GM23338 (cell line): ENCODE data around the gene ZNF200. TPM values are rescaled to one million over a fixed set of nuclear protein-coding genes. Genes with fewer than 3 reads are reported as not detected.

Experiments
- ATAC-seq: fragments of 200-7000 bp; cut with Tn5 transposase; 3 replicates; pipeline ENCODE4 v1.9.1; 2020
- DNase-seq: peaks from one replicate; pipeline ENCODE4 v3.0.0-alpha.2; 2015; ENCODE audit warnings: low spot score
- H2AFZ ChIP-seq: fragments of 200-600 bp; sonication (generic); 2 replicates; pipeline ENCODE4 v1.8.0; 2016; ENCODE audit warnings: antibody characterized with exemption, mild to moderate bottlenecking, moderate library complexity
- H3F3A ChIP-seq: fragments of 200-600 bp; sonication (generic); replicated peaks from 2 replicates; pipeline ENCODE4 v1.8.0; 2017; ENCODE audit warnings: antibody characterized with exemption, mixed run types, low read depth
- H3K27ac ChIP-seq: fragments of 200-600 bp; sonication (generic); 2 replicates; pipeline ENCODE4 v1.6.1; 2016; ENCODE audit warnings: low read depth
- H3K27me3 ChIP-seq: fragments of 200-600 bp; sonication (generic); 2 replicates; pipeline ENCODE4 v1.8.0; 2016; ENCODE audit warnings: mild to moderate bottlenecking, mixed run types, moderate library complexity; ENCODE audit not compliant: insufficient read depth
- H3K36me3 ChIP-seq: fragments of 200-600 bp; sonication (generic); 2 replicates; pipeline ENCODE4 v1.8.0; 2016; ENCODE audit warnings: mild to moderate bottlenecking; ENCODE audit not compliant: insufficient read depth
- H3K4me1 ChIP-seq: fragments of 200-600 bp; sonication (generic); 2 replicates; pipeline ENCODE4 v1.8.0; 2016; ENCODE audit warnings: mild to moderate bottlenecking, moderate library complexity; ENCODE audit not compliant: insufficient read depth
- H3K4me2 ChIP-seq: fragments of 200-600 bp; sonication (generic); 2 replicates; pipeline ENCODE4 v1.7.1; 2017; ENCODE audit warnings: mixed run types
- H3K4me3 ChIP-seq: fragments of 200-600 bp; sonication (generic); 2 replicates; pipeline ENCODE4 v1.6.1; 2016; ENCODE audit warnings: mixed run types
- H3K79me2 ChIP-seq: fragments of 200-600 bp; sonication (generic); replicated peaks from 2 replicates; pipeline ENCODE4 v1.8.0; 2017; ENCODE audit warnings: mild to moderate bottlenecking; ENCODE audit not compliant: insufficient read depth
- H3K9me2 ChIP-seq: fragments of 200-600 bp; sonication (generic); 2 replicates; pipeline ENCODE4 v1.8.0; 2017; ENCODE audit not compliant: insufficient read depth
- H4K20me1 ChIP-seq: fragments of 200-600 bp; sonication (generic); replicated peaks from 2 replicates; pipeline ENCODE4 v1.8.0; 2017; ENCODE audit warnings: mild to moderate bottlenecking; ENCODE audit not compliant: insufficient read depth
- H3K27ac Mint-ChIP-seq: 2 replicates; pipeline ENCODE4 v1.8.0; 2020; ENCODE audit warnings: inconsistent platforms, mild to moderate bottlenecking, moderate library complexity, mixed read lengths
- H3K27me3 Mint-ChIP-seq: 3 replicates; pipeline ENCODE4 v1.8.0; 2022; ENCODE audit warnings: low read depth, mild to moderate bottlenecking, moderate library complexity, mixed read lengths, inconsistent platforms; ENCODE audit not compliant: insufficient read depth, poor library complexity
- H3K36me3 Mint-ChIP-seq: 3 replicates; pipeline ENCODE4 v1.8.0; 2021; ENCODE audit warnings: low read depth, mild to moderate bottlenecking, inconsistent platforms, moderate library complexity, mixed read lengths
- H3K4me1 Mint-ChIP-seq: 3 replicates; pipeline ENCODE4 v1.8.0; 2020; ENCODE audit warnings: mild to moderate bottlenecking, inconsistent platforms, mixed read lengths
- H3K4me3 Mint-ChIP-seq: 3 replicates; pipeline ENCODE4 v1.8.0; 2021; ENCODE audit warnings: moderate library complexity, mild to moderate bottlenecking, inconsistent platforms, mixed read lengths
- H3K9me3 Mint-ChIP-seq: 3 replicates; pipeline ENCODE4 v1.8.0; 2020; ENCODE audit warnings: moderate library complexity, mild to moderate bottlenecking, inconsistent platforms, mixed read lengths
- CREB1 ChIP-seq: fragments of 250-450 bp; sonication (Bioruptor Pico); IDR thresholded peaks from 2 replicates; pipeline ENCODE4 v1.5.0; 2020; ENCODE audit warnings: low read depth, mild to moderate bottlenecking, moderate library complexity
- CTCF ChIP-seq, 2 experiments: fragments of 200-600 bp in 1 of 2; sonication (generic) in 1 of 2; conservative IDR thresholded peaks; 2 replicates each; pipeline versions ENCODE4 v1.5.1 to v1.6.1; 2016 to 2017; ENCODE audit warnings: antibody characterized with exemption in 2 of 2, low read depth in 2 of 2, mild to moderate bottlenecking in 2 of 2, moderate library complexity in 1 of 2
- EZH2 ChIP-seq: fragments of 200-600 bp; sonication (generic); IDR thresholded peaks from one replicate; pipeline ENCODE4 v1.8.0; 2017; ENCODE audit warnings: antibody characterized with exemption, mild to moderate bottlenecking, low read depth; ENCODE audit not compliant: unreplicated experiment
- EZH2phosphoT487 ChIP-seq: fragments of 200-600 bp; sonication (generic); IDR thresholded peaks from one replicate; pipeline ENCODE4 v1.8.1; 2018; ENCODE audit warnings: antibody characterized with exemption; ENCODE audit not compliant: unreplicated experiment
- NANOG ChIP-seq: IDR thresholded peaks from 2 replicates; pipeline ENCODE4 v1.6.1; 2016; ENCODE audit warnings: antibody characterized with exemption, borderline replicate concordance
- REST ChIP-seq: IDR thresholded peaks from one replicate; pipeline ENCODE4 v1.6.1; 2018; ENCODE audit warnings: antibody characterized with exemption; ENCODE audit not compliant: unreplicated experiment
- STAT1 ChIP-seq: IDR thresholded peaks from one replicate; pipeline ENCODE4 v1.6.1; 2016; ENCODE audit warnings: antibody characterized with exemption; ENCODE audit not compliant: unreplicated experiment
- ZNF331 ChIP-seq: fragments of 250-450 bp; sonication (Bioruptor Pico); IDR thresholded peaks from 2 replicates; pipeline ENCODE4 v1.5.0; 2020; ENCODE audit warnings: low read depth, mild to moderate bottlenecking, moderate library complexity
- polyA plus RNA-seq: library from polyadenylated mRNA; unstranded; fragments of >200 nt; fragmentation: Nextera tagmentation; extraction: Ambion mirVana; gene quantifications from 2 replicates; pipeline ENCODE4 v1.2.1, GENCODE V29; 2016
- total RNA-seq: library from RNA; depleted of rRNA; stranded (reverse); fragments of >200 nt; shearing (Covaris generic); gene quantifications from 2 replicates; pipeline ENCODE4 v1.2.3, GENCODE V29; 2014
- TF ChIP-seq, protein P1 (sequence below): fragments of 250-450 bp; sonication (Bioruptor Pico); IDR thresholded peaks from 2 replicates; pipeline ENCODE4 v1.5.0; 2020; ENCODE audit warnings: mild to moderate bottlenecking, moderate library complexity

Gene ZNF200
- total and polyA plus RNA-seq, 2 experiments from 2014 or later: 9.2 to 9.7 TPM

GRCh38 chr16:3235856-3236669, 1.1 kb upstream of the ZNF200 start:
- H3K4me3 Mint-ChIP-seq: peak overlapping the region; percentile 67
- peaks cover 40% of the 10 kb centered on the region for H3K36me3 Mint-ChIP-seq
- Histone ChIP-seq H2AFZ (no peak overlapping the region), H3K4me2 (0 out of 2 replicates have a peak overlapping the region, but pooled peaks have one; percentile 26), H3K27me3 (no peaks in the 10 kb centered on the region), H3K27ac (peak overlapping the region; percentile 47; the same call in 1 of the 2 replicates), H3K4me1 (no peaks in the 10 kb centered on the region), H3K79me2 (no peaks in the 10 kb centered on the region; the same call in 1 of the 2 replicates), H3F3A (peaks cover 10% of the 10 kb centered on the region), H3K9me2 (peaks cover 10% of the 10 kb centered on the region; the same call in 1 of the 2 replicates), H3K36me3 (peaks cover 17% of the 10 kb centered on the region), H4K20me1 (no peaks in the 10 kb centered on the region), H3K4me3 (no peak overlapping the region)
- peaks cover 8% of the 10 kb centered on the region for H3K4me1 Mint-ChIP-seq
- peak; percentile 72 for DNase-seq
- peaks cover 49% of the 10 kb centered on the region for H3K9me3 Mint-ChIP-seq
- peaks cover 12% of the 10 kb centered on the region for H3K27me3 Mint-ChIP-seq
- no peak for ATAC-seq
- TF ChIP-seq REST (no peak), CREB1 (CRISPR knock-in tag) (no peak), EZH2 (no peak), CTCF (conservative IDR thresholded peaks at IDR 0.05; ENCODE audit: low read depth in 2 of 2) (no peak), STAT1 (no peak), NANOG (no peak), ZNF331 (CRISPR knock-in tag) (no peak)
- H3K27ac Mint-ChIP-seq: no peak overlapping the region

DNA sequence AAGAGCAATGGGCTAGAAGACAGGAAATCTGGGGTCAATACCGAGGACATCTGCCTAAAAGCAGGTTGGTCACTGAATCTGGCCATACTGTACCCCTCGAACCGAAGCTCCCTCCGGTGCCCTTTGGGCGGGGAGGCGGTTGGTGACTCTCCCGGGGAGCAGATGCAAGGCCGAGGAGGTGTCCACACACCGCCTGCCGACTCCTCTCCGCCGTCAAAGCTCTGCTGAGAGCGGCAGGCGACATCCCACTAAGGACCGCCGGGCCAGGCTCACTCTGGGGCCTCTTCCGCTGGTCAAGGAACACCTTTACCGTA, 458 bp downstream of the ZNF200 start:
- no peak for ATAC-seq
- no peaks in the 10 kb centered on the region for H4K20me1 ChIP-seq
- H3K36me3 ChIP-seq: peaks cover 28% of the 10 kb centered on the region
- DNase-seq: no peak
- Mint-ChIP-seq H3K4me3 (peak overlapping the region; percentile 87), H3K27ac (peak overlapping the region; percentile 66; the same call in 1 of the 2 replicates), H3K4me1 (peaks cover 8% of the 10 kb centered on the region), H3K27me3 (peaks cover 12% of the 10 kb centered on the region), H3K9me3 (peaks cover 51% of the 10 kb centered on the region), H3K36me3 (peaks cover 54% of the 10 kb centered on the region)
- H3K4me3 ChIP-seq: peak overlapping the region; percentile 99
- H3K4me2 ChIP-seq: peak overlapping the region; percentile 89
- peak overlapping the region; percentile 79 for H3K27ac ChIP-seq
- peaks cover 10% of the 10 kb centered on the region; the same call in 1 of the 2 replicates for H3K9me2 ChIP-seq
- H3K4me1 ChIP-seq: no peaks in the 10 kb centered on the region
- H3K27me3 ChIP-seq: no peaks in the 10 kb centered on the region
- H3K79me2 ChIP-seq: no peaks in the 10 kb centered on the region; the same call in 1 of the 2 replicates
- peaks cover 10% of the 10 kb centered on the region for H3F3A ChIP-seq
- H2AFZ ChIP-seq: peak overlapping the region; percentile 99
- TF ChIP-seq NANOG (no peak), ZNF331 (CRISPR knock-in tag) (no peak), EZH2phosphoT487 (no peak)
- TF ChIP-seq, protein P1, sequence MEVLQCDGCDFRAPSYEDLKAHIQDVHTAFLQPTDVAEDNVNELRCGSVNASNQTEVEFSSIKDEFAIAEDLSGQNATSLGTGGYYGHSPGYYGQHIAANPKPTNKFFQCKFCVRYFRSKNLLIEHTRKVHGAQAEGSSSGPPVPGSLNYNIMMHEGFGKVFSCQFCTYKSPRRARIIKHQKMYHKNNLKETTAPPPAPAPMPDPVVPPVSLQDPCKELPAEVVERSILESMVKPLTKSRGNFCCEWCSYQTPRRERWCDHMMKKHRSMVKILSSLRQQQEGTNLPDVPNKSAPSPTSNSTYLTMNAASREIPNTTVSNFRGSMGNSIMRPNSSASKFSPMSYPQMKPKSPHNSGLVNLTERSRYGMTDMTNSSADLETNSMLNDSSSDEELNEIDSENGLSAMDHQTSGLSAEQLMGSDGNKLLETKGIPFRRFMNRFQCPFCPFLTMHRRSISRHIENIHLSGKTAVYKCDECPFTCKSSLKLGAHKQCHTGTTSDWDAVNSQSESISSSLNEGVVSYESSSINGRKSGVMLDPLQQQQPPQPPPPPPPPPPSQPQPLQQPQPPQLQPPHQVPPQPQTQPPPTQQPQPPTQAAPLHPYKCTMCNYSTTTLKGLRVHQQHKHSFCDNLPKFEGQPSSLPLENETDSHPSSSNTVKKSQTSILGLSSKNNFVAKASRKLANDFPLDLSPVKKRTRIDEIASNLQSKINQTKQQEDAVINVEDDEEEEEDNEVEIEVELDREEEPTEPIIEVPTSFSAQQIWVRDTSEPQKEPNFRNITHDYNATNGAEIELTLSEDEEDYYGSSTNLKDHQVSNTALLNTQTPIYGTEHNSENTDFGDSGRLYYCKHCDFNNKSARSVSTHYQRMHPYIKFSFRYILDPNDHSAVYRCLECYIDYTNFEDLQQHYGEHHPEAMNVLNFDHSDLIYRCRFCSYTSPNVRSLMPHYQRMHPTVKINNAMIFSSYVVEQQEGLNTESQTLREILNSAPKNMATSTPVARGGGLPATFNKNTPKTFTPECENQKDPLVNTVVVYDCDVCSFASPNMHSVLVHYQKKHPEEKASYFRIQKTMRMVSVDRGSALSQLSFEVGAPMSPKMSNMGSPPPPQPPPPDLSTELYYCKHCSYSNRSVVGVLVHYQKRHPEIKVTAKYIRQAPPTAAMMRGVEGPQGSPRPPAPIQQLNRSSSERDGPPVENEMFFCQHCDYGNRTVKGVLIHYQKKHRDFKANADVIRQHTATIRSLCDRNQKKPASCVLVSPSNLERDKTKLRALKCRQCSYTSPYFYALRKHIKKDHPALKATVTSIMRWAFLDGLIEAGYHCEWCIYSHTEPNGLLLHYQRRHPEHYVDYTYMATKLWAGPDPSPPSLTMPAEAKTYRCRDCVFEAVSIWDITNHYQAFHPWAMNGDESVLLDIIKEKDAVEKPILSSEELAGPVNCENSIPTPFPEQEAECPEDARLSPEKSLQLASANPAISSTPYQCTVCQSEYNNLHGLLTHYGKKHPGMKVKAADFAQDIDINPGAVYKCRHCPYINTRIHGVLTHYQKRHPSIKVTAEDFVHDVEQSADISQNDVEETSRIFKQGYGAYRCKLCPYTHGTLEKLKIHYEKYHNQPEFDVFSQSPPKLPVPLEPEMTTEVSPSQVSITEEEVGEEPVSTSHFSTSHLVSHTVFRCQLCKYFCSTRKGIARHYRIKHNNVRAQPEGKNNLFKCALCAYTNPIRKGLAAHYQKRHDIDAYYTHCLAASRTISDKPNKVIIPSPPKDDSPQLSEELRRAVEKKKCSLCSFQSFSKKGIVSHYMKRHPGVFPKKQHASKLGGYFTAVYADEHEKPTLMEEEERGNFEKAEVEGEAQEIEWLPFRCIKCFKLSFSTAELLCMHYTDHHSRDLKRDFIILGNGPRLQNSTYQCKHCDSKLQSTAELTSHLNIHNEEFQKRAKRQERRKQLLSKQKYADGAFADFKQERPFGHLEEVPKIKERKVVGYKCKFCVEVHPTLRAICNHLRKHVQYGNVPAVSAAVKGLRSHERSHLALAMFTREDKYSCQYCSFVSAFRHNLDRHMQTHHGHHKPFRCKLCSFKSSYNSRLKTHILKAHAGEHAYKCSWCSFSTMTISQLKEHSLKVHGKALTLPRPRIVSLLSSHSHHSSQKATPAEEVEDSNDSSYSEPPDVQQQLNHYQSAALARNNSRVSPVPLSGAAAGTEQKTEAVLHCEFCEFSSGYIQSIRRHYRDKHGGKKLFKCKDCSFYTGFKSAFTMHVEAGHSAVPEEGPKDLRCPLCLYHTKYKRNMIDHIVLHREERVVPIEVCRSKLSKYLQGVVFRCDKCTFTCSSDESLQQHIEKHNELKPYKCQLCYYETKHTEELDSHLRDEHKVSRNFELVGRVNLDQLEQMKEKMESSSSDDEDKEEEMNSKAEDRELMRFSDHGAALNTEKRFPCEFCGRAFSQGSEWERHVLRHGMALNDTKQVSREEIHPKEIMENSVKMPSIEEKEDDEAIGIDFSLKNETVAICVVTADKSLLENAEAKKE (CRISPR knock-in tag): no peak
